Parathyroid adenoma (tissue), 2 donors: ENCODE results near the gene MGAT3.

ENCODE experiments used
- H2AFZ ChIP-seq: fragments of 300-600 bp; sonication (generic); one replicate; pipeline ENCODE4 v1.7.0; 2017; ENCODE audit warnings: antibody characterized with exemption, mild to moderate bottlenecking
- H3K27ac ChIP-seq: fragments of 300-600 bp; sonication (generic); one replicate; pipeline ENCODE4 v1.7.0; 2017
- H3K27me3 ChIP-seq: fragments of 300-600 bp; sonication (generic); one replicate; pipeline ENCODE4 v1.7.0; 2017; ENCODE audit warnings: low read length; ENCODE audit not compliant: control insufficient read depth, insufficient read depth
- H3K36me3 ChIP-seq: fragments of 300-600 bp; sonication (generic); one replicate; pipeline ENCODE4 v1.7.0; 2017; ENCODE audit warnings: low read length; ENCODE audit not compliant: control insufficient read depth, insufficient read depth
- H3K4me1 ChIP-seq: fragments of 300-600 bp; sonication (generic); one replicate; pipeline ENCODE4 v1.7.0; 2017; ENCODE audit warnings: control low read depth
- H3K4me2 ChIP-seq: fragments of 300-600 bp; sonication (generic); one replicate; pipeline ENCODE4 v1.7.0; 2017; ENCODE audit warnings: low read length
- H3K4me3 ChIP-seq: fragments of 300-600 bp; sonication (generic); one replicate; pipeline ENCODE4 v1.7.0; 2017; ENCODE audit warnings: low read depth, low read length
- H3K79me2 ChIP-seq: fragments of 300-600 bp; sonication (generic); one replicate; pipeline ENCODE4 v1.7.0; 2017; ENCODE audit warnings: control low read depth
- H3K9ac ChIP-seq: fragments of 300-600 bp; sonication (generic); one replicate; pipeline ENCODE4 v1.7.0; 2017; ENCODE audit warnings: mild to moderate bottlenecking
- H3K9me3 ChIP-seq: fragments of 300-600 bp; sonication (generic); one replicate; pipeline ENCODE4 v1.7.0; 2017; ENCODE audit warnings: low read length; ENCODE audit not compliant: control insufficient read depth
- TF ChIP-seq, protein P1 (sequence below): fragments of 300-600 bp; sonication (generic); IDR thresholded peaks from one replicate; pipeline ENCODE4 v1.7.0; 2017; ENCODE audit warnings: antibody characterized with exemption, mild to moderate bottlenecking
- donor health status: primary hyperparathyroidism.

MGAT3 gene

DNA sequence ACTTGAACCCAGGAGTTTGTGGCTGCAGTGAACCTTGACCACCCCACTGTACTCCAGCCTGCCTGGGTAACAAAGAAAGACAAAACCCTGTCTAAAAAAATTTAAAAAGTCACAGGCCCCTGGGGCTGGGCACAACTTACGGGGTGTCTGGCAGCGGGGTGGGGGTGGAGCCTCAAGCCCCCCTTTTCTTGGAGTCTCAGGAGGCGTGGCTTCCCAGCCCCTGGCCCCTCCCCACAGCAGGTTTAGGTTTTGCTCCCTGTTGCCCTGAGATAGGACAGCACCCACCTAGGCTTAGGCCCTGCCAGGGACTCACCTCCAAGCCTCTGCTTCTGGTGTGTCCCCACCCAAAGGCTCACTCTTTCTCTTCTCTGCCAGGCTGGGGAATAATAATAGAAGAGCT is 22.4 kb downstream of the MGAT3 start:
- Histone ChIP-seq H3K79me2 (no peaks in the 10 kb centered on the region), H3K4me1 (no peaks in the 10 kb centered on the region), H3K36me3 (no peaks in the 10 kb centered on the region), H3K4me3 (no peak overlapping the region), H3K27ac (no peak overlapping the region), H3K27me3 (no peaks in the 10 kb centered on the region), H3K9ac (no peak overlapping the region), H3K4me2 (no peak overlapping the region), H3K9me3 (no peaks in the 10 kb centered on the region), H2AFZ (no peak overlapping the region)
- TF ChIP-seq, protein P1, sequence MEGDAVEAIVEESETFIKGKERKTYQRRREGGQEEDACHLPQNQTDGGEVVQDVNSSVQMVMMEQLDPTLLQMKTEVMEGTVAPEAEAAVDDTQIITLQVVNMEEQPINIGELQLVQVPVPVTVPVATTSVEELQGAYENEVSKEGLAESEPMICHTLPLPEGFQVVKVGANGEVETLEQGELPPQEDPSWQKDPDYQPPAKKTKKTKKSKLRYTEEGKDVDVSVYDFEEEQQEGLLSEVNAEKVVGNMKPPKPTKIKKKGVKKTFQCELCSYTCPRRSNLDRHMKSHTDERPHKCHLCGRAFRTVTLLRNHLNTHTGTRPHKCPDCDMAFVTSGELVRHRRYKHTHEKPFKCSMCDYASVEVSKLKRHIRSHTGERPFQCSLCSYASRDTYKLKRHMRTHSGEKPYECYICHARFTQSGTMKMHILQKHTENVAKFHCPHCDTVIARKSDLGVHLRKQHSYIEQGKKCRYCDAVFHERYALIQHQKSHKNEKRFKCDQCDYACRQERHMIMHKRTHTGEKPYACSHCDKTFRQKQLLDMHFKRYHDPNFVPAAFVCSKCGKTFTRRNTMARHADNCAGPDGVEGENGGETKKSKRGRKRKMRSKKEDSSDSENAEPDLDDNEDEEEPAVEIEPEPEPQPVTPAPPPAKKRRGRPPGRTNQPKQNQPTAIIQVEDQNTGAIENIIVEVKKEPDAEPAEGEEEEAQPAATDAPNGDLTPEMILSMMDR: no peak

GRCh38 chr22:39480557-39480956 is 23.7 kb downstream of the MGAT3 start:
- no peak overlapping the region for H3K9ac ChIP-seq
- no peak overlapping the region for H3K27ac ChIP-seq
- TF ChIP-seq, protein P1: no peak

DNA sequence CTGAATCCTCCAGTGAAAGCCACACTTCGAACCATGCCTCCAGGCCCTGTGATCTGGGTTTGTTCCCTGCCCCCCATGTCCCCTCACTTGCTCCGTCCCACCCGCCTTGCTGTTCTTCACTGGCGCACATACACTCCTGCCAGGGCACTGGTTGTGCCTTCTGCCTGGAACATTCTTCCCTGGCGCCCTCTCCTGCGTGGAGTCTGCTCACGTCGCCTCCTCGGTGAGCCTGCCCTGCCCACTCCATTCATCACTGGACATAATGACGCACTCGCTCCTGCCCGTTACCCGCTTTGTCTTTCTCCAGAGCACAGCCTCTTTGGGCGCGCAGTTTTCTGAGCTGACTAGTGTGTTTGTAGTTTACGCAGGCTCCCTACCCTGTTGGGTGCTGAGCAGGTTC is 24.2 kb downstream of the MGAT3 start:
- Histone ChIP-seq H3K79me2 (no peaks in the 10 kb centered on the region), H3K9ac (no peak overlapping the region), H3K4me2 (no peak overlapping the region), H3K4me1 (no peaks in the 10 kb centered on the region), H3K27ac (no peak overlapping the region), H3K27me3 (no peaks in the 10 kb centered on the region), H2AFZ (no peak overlapping the region), H3K36me3 (no peaks in the 10 kb centered on the region), H3K4me3 (no peak overlapping the region), H3K9me3 (no peaks in the 10 kb centered on the region)
- TF ChIP-seq, protein P1: no peak

More at GRCh38 chr22:39480557-39480956, 23.7 kb downstream of the MGAT3 start:
- Histone ChIP-seq H3K4me3 (no peak overlapping the region), H3K79me2 (no peaks in the 10 kb centered on the region), H3K36me3 (no peaks in the 10 kb centered on the region), H3K27me3 (no peaks in the 10 kb centered on the region), H2AFZ (no peak overlapping the region), H3K4me1 (no peaks in the 10 kb centered on the region), H3K9me3 (no peaks in the 10 kb centered on the region), H3K4me2 (no peak overlapping the region)

DNA sequence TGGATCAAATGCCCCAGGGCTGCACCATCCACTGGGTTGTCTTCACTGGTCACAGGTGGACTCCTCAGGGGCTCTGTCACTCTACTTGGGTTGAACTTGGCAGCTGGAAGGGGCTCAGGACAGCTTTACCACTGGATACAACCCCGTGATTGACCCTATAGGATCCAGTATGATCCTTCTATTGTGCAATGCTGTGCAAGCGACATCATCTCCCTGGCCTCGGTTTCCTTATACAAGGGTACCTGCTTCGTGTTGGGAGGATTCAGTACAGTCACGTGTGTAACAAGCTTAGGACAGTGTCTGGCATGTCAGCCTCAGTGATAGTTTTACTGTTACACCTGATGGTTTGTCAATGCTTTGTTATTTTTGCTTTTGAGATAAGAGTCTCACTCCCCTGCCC is 24.8 kb downstream of the MGAT3 start:
- Histone ChIP-seq H3K9me3 (no peaks in the 10 kb centered on the region), H3K27me3 (no peaks in the 10 kb centered on the region), H3K4me1 (no peaks in the 10 kb centered on the region), H2AFZ (no peak overlapping the region), H3K36me3 (no peaks in the 10 kb centered on the region), H3K4me2 (no peak overlapping the region), H3K27ac (no peak overlapping the region), H3K9ac (no peak overlapping the region), H3K4me3 (no peak overlapping the region), H3K79me2 (no peaks in the 10 kb centered on the region)
- TF ChIP-seq, protein P1: no peak

DNA sequence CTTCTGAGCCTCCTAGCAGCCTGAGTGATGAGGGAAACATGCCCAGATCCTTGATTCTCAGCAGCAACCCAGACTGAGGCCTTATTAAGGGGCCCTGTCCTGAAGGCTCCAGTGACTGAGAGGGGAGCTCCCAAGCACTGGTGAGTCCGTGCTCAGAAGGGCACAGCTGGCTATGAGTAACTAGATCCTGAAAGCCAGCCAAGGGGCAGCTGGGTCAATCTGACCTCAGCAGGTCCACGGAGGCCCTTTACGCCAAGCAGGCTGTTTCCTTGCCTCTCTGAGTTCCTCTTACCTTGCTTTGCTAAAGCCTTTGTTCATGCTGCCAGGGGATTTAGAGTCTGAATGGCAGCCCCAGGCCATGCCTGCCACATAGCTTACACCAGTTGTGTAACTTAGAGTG is 26.0 kb downstream of the MGAT3 start:
- H3K4me2 ChIP-seq: no peak overlapping the region
- no peaks in the 10 kb centered on the region for H3K79me2 ChIP-seq
- no peaks in the 10 kb centered on the region for H3K36me3 ChIP-seq
- H3K4me3 ChIP-seq: no peak overlapping the region
- H3K9ac ChIP-seq: no peak overlapping the region
- H3K9me3 ChIP-seq: no peaks in the 10 kb centered on the region
- no peak overlapping the region for H3K27ac ChIP-seq
- no peaks in the 10 kb centered on the region for H3K27me3 ChIP-seq
- TF ChIP-seq, protein P1: no peak
- H2AFZ ChIP-seq: no peak overlapping the region
- no peaks in the 10 kb centered on the region for H3K4me1 ChIP-seq
